Astrocyte (in vitro differentiated cells and primary cell): ENCODE data around the gene SLC16A12.

Experiments used
- CTCF ChIP-seq: IDR thresholded peaks from 2 replicates; pipeline ENCODE4 v1.5.1; 2011; ENCODE audit warnings: low read depth, mild to moderate bottlenecking, inconsistent platforms, low read length, moderate library complexity; ENCODE audit not compliant: insufficient read depth
- EZH2 ChIP-seq: IDR thresholded peaks from 2 replicates; pipeline ENCODE4 v1.6.1; 2012; ENCODE audit warnings: mild to moderate bottlenecking, low read length, inconsistent platforms; ENCODE audit not compliant: insufficient read depth

- TF ChIP-seq CTCF: no peak
- no peak for TF ChIP-seq EZH2
Observed at GRCh38 chr10:89413398-89413912, 121.9 kb downstream of the SLC16A12 start.
